HuH-7 (cell line): Measurements from ENCODE around the gene CRYBB1.

ENCODE experiments used
- DNase-seq: peaks from one replicate; pipeline ENCODE4 v3.0.0; 2011; ENCODE audit warnings: low spot score

Gene CRYBB1

GRCh38 chr22:26576026-26576680 lies 41.7 kb downstream of the CRYBB1 start:
- DNase-seq = no peak

DNA sequence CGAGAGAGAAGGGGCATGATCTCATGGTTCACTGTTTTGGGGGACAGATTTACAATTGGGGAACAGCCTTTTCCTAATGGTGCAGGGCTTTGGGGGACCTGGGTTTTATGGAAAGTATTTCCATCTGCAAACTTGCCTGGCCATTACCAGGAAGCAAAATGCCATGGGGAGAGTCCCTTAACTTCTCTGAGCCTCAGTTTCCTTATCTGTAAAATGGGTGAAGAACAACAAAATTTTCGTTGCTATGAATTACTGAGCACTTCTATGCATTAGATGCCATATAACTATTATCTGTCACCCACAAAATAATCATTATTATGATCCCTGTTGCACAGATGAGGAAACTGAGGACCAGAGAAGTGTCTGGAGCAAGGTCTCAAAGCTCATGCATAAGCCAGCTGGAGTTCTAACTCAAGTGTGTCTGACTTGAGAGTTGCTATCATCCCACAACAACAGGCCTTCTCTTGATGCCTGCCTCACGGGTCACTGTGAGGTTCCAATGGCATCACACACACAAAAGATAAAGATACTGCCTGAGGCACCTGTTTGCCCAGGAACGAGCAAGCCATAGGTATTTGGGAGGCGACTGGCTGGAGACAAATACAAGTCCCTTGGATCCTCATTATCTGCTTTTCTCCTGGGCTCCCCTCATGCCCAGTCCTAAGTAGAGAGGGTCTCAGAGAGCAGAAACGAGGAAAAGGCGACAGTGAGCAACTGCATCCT lies 43.7 kb downstream of the CRYBB1 start:
- DNase-seq = no peak

- DNase-seq = no peak
Observed at GRCh38 chr22:26573026-26573662, 44.7 kb downstream of the CRYBB1 start.

DNA sequence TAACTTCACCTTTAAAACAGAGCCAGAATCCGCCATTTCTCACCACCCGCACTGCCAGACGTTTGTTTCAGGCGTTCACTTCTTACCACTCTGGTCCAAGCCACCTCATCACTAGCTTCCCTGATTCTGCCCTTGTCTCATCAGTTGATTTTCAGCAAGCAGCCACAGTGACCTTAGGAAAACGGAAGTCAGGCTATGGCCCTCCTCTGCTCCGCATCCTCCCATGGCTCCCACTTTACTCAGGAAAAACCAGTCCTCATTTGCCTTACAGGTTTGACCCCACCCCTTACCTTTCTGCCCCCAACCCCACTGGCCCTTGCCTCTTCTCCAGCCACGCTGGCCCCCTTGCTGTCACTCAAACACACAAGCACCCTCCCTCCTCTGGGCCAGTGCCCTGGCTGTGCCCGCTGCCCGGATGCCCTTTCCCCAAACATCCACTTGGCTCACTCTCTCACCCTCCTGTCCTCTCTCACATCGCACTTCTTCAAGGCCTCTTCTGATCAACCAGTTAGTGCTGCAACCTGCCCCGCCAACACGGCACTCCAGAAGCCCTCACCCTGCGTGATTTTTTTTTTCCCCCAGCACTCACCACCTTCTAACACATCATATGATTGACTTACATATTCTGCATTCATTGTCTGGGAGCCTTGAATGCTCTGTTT lies 46.8 kb downstream of the CRYBB1 start:
- DNase-seq = no peak

DNA sequence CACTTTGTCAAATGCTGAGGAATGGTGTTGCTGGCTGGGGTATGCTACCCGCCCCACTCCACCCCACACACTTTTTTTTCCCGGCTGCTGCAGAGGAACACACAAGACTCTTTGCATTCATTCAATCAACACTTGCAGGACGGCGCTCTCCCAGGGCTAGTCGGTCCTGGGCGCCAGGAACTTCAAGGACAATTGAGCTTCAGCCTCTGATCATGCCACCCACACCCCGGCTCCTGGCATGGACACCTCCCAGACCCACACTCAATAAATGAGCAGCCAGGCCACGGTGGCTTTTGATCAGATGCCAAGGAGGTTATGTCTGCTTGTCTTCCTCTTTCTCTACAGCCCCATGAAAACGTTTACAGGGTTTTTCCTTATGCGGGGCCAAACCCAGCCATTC lies 47.7 kb downstream of the CRYBB1 start:
- no peak for DNase-seq

GRCh38 chr22:26568207-26568706 lies 49.6 kb downstream of the CRYBB1 start:
- DNase-seq = no peak

DNA sequence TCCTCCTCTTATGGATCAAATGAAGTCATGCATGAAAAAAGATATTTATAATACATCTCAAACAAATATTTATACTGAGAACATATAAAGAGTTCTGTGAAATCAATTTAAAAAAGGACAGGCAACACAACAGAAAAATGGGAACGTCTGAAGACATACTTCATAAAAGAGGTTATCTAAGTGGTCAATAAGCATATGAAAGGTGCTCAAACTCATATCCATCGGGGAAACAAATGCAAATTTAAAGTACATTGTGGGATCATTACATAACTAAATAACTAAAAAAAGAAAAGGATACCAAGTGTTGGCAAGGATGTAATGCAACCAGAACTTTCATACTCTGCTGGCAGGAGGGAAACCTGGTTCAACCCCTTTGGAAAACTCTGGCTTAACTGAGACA lies 50.2 kb downstream of the CRYBB1 start:
- no peak for DNase-seq

DNA sequence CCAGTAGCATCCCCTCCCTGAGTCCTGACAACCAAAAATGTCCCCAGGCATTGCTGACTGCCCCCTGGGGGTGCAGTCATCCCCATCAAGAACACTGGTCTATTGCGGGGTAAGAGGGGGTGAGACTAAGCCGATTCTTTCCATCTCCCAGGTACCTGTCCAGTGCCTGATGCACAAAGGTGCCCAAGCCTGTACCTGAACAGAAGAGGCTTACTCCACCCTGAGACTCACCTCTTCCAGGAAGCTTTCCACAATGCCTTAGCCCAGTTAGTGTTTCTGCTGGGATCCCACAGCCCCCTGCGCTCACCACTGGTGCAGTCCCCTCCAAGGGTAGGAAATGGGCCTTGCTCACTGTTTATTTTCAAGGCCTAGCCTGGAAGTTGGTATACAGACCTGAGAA lies 50.8 kb downstream of the CRYBB1 start:
- DNase-seq = no peak

DNA sequence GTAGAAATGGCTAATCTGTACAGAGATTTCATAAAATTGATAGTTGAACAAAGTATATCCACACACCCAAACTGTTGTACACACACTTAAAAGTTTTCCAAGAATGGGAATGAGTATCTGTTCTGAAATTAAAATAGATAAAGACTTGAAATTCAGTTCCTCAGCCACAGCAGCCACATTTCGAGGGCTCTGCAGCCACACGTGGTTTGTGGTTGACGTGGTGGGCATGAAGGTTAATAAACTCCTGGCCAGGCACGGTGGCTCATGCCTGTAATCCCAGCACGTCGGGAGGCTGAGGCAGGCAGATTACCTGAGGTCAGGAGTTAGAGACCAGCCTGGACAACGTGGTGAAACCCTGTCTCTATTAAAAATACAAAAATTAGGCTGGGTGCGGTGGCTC lies 51.9 kb downstream of the CRYBB1 start:
- DNase-seq = no peak

DNA sequence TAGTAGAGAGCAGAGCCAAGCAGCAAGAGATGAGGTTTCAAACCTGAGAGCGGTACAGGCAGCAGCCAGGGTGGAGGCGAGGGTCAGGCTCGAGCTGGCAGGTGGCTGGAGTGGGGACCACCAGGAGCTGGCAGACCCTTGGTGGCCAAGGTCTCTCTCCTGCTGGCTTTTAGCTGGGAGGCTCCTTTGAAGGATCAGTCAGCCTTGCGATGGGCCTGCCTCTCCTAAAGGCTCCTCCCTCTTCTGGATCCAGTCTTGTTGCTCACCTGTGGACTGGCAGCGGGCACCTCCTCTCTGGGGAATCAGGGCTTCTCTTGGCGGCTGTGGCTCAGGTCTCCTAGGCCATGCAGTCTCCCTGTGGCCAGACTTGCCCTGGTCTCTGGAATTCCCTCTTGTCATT lies 52.6 kb downstream of the CRYBB1 start:
- DNase-seq = no peak

- DNase-seq = no peak
Observed at GRCh38 chr22:26564672-26565071, 53.2 kb downstream of the CRYBB1 start.

- no peak for DNase-seq
Observed at GRCh38 chr22:26564181-26564580, 53.6 kb downstream of the CRYBB1 start.

- no peak for DNase-seq
Observed at GRCh38 chr22:26563022-26563421, 54.8 kb downstream of the CRYBB1 start.

GRCh38 chr22:26561756-26562417 lies 55.9 kb downstream of the CRYBB1 start:
- DNase-seq = no peak

DNA sequence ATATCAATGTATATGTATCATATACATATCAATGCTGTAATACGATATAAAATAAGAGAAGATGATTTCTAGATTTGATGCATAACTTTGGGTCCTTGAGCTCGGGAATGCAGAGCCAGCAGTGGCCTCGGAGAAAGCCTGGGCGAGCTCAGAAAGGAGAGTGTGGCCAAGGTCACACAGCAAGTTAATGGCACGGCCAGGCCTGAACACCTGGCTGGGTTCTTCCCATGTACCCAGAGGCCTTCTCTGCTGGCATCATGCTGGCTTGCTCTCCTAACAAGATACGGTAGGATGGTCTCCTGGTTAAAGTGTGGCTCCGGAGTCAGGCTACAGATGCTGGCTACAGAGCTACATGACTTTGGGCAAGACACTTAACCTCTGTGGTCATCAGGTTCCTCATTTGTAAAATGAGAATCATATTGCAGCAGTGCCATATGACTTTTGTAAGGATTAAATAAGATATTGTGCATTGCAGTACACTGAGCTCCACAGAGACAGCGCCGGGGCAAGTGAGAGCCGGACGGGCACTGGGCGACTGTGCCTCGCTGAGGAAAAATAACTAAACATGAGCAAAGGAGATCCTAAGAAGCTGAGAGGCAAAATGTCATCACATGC lies 57.8 kb downstream of the CRYBB1 start:
- DNase-seq = no peak

GRCh38 chr22:26558248-26558895 lies 59.5 kb downstream of the CRYBB1 start:
- no peak for DNase-seq

DNA sequence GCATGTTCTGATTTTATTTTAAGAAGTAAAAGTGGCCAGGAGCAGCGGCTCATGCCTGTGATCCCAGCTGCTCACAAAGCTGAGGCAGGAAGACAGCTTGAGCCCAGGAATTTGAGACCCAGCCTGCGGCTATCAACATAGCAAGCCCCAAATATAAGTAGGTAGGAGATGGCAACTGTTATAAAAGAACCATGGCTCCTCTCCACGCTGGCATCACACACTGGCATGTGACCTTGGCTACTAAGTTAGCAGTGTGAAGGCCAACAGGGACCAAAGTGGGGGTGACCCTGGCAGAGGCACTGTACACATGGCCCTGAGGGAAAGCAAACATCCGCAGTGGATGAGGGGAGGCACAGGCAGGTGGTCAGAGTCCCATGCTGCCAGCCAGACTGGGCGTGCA lies 60.9 kb downstream of the CRYBB1 start:
- no peak for DNase-seq

DNA sequence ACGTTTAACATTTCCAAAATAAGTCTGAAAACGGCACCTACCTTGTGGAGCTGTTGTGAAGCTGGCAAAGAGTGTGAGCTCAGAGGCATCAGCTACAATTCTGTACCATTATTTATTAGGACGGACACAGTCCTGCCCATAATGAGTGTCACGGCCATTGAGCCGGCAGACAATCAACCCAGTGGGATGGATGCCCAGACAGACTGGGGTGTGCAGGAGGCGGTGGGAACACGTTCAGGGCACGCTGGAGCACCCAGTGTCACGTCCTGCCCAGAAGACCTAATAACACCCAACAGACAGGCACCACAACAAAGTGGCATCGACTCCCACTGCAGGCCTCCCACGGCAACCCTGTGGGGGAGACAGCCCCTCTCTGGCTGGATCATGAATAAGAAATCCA lies 62.3 kb downstream of the CRYBB1 start:
- no peak for DNase-seq

DNA sequence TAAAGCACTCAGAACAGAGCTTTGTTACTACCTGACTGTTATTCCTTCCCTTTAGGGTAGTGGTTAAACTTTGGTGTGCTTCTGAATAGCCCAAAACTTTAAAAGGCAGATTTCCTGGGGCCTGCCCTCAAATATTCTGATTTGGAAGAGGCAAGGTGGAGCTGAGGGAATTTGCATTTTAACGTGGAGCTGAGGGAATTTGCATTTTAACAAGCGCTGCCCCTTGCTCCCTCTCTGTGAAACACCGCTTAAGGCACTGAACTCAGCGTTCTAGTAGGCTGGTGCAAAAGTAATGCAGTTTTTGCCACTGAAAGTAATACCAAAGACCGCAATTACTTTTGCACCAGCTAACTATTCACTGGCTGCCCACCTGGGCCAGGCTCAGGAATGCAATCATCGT lies 62.9 kb downstream of the CRYBB1 start:
- DNase-seq = no peak

GRCh38 chr22:26553056-26553752 lies 64.6 kb downstream of the CRYBB1 start:
- no peak for DNase-seq

DNA sequence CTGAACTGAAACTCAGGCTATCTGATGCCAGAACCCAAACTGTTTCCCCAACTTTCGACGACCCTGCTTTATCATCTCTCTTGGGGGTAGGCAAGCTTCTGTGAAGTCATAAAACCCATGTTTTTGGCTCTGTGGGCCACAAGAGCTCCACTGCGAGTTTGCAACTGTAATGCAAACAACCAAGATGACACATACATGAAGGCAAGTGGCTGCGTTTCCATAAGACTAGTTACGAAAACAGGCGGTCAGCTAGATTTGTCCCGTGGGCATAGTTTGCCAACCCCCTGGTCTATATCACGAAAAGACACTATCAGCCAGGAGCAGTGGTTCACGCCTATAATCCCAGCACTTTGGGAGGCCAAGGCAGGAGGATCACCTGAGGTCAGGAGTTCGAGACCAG lies 65.4 kb downstream of the CRYBB1 start:
- no peak for DNase-seq
